CD1c-positive myeloid dendritic cell (primary cell): Measurements from ENCODE around the gene CLCNKB.
"Not testable (repeated sequence)": the region's sequence is repeated elsewhere in the genome, so short reads cannot be mapped to it uniquely, and the experiment has no call there.

Experiments
- DNase-seq: peaks from one replicate; pipeline ENCODE4 v3.0.0-alpha.2; 2016; ENCODE audit errors: extremely low spot score

The CLCNKB gene

DNA sequence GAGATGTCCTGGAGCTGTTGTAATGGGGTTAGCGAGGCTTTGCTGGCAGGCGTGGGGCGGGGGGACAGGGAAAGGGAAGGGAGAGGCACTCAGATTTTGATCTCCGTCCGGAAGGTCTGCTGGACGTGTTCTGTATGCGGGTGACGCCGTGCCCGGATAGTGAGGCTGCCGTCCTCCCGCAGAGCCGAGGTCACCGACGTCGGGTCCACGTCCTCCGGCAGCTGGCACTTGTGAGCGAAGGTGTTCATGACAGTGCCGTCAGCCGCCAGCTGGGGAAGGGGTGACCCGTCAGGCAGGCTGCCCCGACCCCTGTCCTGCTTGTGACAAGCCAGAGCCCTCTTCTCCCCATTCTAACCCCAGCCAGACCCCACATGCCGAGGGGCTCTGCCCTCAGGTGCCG, 28.1 kb upstream of the CLCNKB start:
- no peak for DNase-seq

DNA sequence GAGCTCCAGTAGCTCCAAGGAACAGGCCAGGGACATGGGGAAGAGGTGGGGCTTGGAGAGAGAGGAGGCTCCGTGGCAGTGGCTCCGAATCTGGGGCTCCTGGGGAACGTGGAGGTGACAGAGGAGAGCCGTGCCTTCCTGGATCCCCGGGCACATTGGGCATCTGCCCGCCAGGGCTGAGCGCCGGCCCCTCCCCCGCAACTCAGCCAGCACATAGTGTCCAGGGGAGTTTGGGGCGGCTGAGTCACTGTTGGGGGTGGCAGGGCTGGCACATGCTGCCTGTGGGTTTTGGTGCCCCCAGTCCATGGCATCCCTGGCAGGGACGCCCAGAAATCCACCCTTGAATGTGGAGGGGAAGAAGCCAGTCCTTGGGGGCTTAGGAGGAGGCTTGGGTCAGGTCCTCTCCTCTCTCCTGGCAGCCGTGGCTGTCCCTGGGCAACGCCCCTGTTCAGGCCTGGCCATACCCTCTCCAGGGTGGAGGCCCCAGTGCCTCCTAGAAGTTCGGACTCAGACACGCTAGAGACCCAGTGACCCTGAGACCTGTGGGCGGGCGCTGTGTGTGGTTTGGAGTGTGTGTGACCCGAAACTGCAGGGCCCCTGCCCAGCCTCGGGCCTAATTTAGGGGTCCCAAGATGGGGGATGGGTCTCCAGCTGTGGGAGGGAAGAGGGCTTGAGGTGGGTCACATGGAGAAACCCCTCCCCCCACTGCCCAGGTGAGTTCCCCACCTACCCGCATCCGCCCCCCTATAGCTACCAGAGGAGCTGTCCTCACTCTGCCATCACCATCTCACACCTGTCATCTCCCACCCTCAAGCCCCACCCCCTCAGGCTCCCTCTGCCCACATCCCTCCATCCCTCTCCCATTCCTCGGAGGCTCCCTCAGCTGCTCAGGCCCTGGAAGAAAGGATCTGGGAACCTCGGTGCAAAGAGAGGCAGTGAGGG, 27.4 kb upstream of the CLCNKB start:
- no peak for DNase-seq

GRCh38 chr1:16017076-16017460, 26.5 kb upstream of the CLCNKB start:
- DNase-seq, result no peak

- DNase-seq, result peak; percentile 36
Observed at GRCh38 chr1:16017461-16018303, 25.9 kb upstream of the CLCNKB start, which contains the start of gene HSPB7. Gene HSPB7, minus strand, starts transcription at chr1:16018043. Its CDS starts 80 bp downstream, at chr1:16017963.

- no peak for DNase-seq
Observed at GRCh38 chr1:16018308-16018707, 25.3 kb upstream of the CLCNKB start.

DNA sequence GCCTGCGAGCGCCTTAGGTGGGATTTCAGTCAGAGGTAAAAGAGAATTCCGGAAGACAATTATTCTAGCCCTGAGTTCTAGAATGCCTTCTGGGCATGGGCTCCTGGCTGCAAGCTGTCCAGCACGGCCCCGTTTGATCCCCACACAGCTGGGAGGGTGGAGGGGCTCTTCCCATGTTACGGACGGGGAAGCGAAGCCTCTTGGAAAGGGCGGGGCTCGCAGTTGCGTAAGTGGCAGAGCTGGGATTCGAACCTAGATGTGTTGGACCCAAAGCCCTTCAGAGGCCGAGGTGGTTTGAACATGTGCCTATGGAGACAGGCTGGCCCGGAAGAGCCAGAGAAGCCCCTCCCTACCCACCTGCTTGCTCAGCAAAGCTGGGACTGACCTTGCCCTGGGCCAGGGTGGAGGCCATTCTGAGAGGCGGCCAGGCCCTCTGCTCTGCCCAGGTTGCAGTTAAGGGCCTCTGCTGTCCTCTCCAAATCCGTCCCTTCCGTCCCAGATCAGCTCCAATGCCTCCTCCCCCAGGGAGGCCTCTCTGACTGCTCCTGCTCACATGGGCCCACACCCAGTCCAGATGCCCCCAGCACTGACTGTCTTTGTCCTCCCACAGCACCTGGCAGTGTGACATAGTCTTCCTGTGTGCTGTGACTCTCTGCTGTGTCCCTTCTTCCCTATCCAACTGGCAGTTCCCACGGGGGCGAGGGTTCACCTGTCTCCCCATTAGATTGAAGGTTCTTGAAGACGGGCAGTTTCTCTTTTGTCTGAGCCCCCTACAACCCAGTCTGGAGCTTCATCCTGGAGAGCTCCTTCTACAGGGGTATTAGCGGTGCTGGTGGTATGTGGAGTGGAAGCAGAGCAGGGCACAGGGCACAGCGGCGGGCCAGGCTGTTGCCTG, 24.6 kb upstream of the CLCNKB start:
- DNase-seq, result no peak

DNA sequence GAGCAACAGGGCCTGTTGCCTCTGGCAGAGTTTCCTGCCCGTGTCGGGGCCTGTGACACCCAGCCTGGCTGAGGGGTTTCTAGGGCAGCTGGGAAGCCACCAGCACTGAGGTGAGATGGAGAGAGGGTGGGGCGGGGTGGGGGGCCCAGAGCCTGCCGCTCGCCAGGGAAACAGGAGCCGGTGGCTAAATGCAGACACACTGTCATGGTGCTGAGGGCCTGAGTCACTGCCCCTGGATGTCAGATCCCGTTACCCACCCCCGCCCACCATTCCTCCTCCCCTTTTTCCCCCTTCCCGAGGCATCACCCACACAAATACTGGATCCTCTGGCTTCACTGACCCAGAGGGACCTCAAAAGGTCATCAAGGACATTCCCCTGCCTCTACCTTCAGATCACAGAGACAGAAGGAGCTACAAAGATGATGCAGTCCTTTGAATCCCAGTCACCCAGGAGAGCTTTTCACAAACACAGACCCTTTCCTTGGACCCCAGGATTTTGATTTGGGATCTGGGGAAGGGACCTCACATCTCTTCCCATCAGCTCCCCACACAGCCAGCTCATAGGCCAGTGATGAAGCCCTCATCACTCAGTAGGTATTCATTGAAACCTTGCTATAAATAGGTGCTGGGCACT, 23.8 kb upstream of the CLCNKB start:
- no peak for DNase-seq

DNA sequence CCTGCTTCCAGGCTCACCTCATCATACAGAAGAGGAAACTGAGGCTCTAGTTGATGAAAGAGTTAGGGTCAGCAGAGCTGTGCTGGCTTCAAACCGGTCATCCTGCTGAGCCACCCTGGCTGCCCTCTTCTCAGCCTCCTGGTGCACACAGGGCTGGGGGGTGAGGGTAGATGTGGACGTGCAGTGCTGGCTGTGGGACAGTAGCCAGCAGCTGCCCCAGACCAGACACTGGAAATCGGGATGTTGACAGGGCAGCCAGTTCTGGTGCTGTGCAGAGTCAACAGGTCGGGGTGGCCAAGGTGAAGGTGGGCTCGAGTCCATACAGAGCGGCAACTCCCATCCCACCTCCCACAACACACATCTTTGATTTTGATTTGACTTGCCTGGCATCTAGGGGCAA, 23.3 kb upstream of the CLCNKB start:
- DNase-seq, result no peak

GRCh38 chr1:16020878-16021277, 22.7 kb upstream of the CLCNKB start:
- DNase-seq, result not testable (repeated sequence)

DNA sequence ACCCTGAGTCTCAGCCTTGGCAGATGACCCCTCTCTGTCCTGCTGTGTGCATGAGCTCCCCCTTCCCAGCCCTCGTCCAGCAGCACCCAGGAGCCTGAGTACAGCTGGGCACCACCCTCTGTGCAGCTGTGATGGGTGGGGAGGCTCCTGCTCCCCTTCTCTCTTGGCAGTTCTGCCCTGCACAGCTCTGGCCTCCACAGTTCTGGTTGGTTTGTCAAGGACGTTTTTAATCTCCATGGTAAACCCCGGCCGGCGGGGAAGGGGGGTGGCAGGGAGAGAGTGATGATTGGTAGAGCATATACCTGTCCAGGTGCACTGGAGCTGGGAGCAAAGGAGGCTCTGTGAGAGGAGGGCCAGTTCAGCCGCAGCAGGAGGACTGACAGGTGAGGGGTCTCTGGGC, 21.9 kb upstream of the CLCNKB start, which contains the start of gene CLCNKA:
Gene CLCNKA (plus strand): TSS at position 356 of the 400 bp plus-strand sequence. CDS start 584 bp downstream, outside the sequence.
- no peak for DNase-seq

- DNase-seq, result no peak
Observed at GRCh38 chr1:16022393-16022792, 21.2 kb upstream of the CLCNKB start.

DNA sequence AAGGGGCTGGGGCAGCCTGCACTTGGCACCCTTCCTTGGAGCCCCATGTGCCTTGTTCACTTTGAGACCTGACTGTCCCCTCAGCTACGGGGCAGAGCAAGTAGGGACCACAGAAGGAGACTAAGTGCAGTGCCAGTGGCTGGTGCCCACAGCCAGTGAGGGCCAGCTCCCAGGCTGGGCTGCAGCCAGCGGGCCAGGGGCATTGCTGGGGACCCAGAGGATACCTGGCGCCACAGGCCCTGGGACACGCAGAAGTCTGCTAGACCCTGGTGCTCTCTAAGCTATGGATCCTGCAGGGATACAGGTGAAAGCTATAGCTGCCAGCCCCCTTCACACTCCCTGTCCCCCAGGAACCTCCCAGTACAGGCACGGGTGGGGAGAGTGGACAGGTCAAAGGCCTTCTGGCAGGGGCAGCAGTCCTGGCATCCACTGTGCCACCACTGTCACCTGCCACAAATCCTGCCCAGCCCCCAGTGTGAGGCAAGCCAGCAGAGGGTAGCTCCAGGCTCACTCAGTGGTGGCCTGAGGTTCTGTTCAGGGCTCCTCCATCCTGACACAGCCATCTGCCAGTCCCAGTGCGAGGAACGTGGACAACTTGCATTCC, 20.4 kb upstream of the CLCNKB start:
- DNase-seq, result no peak

DNA sequence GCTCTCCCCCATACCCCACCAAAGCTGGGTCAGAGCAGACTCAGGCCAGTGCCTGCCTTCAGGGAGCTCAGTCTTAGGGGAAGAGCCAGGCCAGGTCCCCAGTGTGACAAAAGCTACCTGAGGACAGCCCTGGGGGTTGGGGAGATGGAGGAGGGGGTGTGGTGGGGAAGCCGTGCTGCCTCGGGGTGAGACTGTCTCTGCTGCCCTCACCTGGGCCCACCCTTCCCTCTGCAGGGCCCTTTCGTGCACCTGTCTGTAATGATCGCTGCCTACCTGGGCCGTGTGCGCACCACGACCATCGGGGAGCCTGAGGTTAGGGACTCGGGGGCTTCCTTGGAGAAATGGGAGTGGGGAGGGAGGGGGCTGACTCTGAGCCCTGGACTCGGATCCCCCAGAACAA, 17.3 kb upstream of the CLCNKB start:
- DNase-seq, result not testable (repeated sequence)

DNA sequence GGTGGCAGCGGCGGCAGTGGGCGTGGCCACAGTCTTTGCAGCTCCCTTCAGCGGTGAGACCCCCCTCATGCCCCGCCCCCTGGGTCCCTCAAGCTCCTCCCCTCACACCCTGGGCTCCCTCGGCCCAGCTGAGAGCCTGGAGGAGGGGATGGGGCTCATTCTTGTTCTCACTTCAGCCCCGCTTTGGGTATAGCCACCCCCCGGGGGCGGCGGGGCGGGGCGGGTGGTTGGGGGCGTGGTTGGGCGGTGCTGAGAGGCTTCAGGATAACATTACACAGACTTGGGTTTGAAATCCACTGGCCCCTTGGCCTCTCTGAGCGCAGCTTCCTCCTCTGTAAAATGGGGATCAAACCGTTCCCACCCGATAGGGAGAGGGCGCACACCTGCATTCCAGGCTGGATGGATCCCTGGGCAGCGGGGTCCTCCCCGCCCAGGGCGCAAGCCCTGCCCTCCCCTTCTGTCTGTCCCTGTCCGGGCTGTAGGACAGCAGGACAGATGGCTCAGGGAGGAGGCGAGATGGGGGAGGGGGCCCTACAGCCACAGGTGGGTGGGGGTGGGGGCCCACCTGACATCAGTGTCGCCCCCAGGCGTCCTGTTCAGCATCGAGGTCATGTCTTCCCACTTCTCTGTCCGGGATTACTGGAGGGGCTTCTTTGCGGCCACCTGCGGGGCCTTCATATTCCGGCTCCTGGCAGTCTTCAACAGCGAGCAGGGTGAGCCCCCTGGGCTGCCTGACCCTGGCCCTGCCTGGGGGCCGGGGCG, 16.7 kb upstream of the CLCNKB start:
- DNase-seq, result peak; percentile 20

DNA sequence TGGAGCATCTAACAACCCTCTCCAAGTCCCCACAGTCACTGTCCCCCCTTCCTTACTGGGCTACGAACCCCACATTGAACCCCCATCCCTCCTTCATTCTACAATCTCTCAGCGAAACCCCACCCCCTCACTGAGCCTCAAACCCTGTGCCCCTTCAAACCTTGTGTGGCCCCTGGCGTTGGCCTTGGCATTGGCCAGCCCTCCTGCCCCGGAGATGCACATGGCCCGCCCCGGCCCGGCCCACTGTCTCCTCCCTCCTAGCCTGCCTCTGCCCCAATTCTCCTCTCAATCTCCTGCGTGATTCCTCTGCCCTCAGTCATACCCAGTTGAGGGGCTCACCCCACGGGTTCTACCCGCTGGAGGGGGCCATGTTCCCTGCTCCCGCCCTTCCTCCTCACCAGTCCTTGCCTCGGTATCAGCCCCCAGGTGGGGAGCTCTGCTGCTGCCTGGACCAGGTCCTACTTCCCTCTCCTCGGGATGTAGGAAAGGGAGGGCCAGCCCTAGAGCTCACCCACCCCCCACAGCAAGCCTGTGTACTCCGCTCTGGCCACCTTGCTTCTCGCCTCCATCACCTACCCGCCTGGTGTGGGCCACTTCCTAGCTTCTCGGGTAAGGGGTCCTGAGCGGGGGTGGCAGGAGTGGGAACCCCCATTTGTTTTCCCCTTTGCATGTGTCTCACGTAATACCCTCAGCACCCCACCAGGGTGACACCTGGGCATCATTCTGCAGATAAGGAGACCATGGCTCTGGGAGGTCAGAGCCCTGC, 15.2 kb upstream of the CLCNKB start:
- no peak for DNase-seq

DNA sequence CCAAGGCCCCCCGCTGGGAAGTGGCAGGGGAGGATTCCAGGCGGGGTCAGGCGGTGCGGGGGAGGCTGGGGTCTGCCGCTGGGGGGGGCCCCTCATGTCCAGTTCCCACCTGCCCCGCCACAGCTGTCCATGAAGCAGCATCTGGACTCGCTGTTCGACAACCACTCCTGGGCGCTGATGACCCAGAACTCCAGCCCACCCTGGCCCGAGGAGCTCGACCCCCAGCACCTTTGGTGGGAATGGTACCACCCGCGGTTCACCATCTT, 14.6 kb upstream of the CLCNKB start:
- DNase-seq, result not testable (repeated sequence)

DNA sequence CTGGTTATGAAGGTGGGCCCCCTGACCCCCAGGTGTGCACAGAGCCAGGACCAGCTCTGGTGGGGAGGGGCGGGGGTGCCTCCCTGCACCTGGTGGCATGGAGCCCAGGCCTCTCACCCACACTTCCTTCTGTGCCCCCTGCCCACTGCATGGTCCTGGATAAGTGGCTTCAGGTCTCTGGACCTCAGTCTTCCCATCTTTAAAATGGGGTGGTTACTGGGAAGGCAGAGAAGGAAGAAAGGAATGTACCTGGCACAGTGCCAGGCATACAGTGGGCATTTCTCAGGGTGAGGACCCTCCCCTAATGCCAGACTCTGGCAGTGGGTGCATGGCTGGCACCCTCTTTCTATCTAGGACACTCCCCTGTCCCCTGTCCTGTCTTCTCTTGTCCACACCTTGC, 14.3 kb upstream of the CLCNKB start:
- DNase-seq, result no peak

DNA sequence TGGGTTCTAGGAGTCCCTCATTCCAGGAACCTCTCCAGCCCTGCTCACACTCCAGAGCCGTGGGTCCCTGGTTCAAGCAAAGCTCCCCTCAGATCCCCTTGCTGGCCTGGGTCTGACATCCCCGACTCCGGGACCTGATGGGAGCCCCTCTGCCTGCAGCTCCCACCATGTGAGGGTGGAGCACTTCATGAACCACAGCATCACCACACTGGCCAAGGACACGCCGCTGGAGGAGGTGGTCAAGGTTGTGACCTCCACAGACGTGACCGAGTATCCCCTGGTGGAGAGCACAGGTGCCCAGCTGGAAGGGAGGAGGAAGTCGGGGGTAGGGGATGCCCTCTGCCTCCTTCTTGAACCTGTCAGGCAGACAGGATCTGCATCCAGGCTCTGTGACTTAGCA, 12.0 kb upstream of the CLCNKB start:
- no peak for DNase-seq

GRCh38 chr1:16032388-16033102, 11.0 kb upstream of the CLCNKB start:
- peak; percentile 82 for DNase-seq
